DND-41 (cell line): ENCODE measurements around the gene HSPA2.

Experiments
- CTCF ChIP-seq: IDR thresholded peaks from 2 replicates; pipeline ENCODE4 v1.5.1; 2012; ENCODE audit warnings: borderline replicate concordance, low read length, moderate library complexity, mild to moderate bottlenecking; ENCODE audit not compliant: poor library complexity, severe bottlenecking; ENCODE audit errors: extremely low read depth
- EZH2 ChIP-seq: IDR thresholded peaks from 3 replicates; pipeline ENCODE4 v1.6.1; 2012; ENCODE audit warnings: borderline replicate concordance, low read depth, mild to moderate bottlenecking, moderate library complexity, low read length, inconsistent platforms; ENCODE audit not compliant: severe bottlenecking

DNA sequence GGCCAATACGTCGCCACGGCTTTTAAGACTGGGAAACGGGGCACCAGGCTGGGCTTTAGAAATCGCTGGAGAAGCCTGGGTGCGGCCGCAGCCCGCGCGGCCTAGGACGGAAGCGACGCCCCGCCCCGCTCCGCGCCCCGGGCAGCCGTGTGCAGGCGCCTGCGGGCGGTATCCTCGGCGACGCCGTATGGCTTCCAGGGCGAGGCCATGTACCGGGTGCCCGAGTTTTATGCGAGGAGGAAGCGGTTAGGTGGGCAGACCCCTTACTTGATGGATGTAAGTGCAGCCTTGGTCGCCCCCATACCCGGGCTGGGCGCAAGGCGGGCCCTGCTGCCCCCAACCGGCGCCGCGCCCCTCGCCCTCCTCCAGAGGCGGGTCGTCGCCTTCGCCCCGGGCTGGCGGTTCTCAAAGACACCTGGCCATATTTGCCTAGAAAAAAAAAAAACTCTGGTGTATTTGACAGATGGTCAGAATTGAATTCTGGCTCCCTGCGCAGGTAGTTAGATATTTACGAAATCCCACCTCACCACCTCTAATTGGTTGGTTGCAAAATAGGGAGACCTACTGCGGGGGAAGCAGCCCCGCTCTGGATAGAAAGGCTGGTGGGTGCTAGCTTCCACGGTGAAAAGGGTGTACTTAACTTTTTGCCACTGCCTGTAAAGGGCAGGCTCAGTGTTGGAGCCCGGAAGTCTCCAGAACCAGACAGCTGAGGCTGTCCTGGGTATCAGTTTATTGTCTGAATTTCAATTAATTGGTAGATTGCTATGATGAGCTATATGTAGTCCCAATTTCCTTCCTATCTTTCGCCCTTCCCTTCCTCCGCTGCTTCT lies 9.5 kb downstream of the HSPA2 start, which contains the start of gene PPP1R36:
- TF ChIP-seq CTCF (no peak), EZH2 (no peak)
